GM21576 (cell line): ENCODE measurements around the gene C19orf81.

Experiments
- ATAC-seq: cut with Tn5 transposase; IDR thresholded peaks from one replicate; pipeline ENCODE4 v1.9.1; 2021; ENCODE audit warnings: mild to moderate bottlenecking, moderate library complexity; ENCODE audit not compliant: unreplicated experiment

The C19orf81 gene

GRCh38 chr19:50678323-50678722 is 29.1 kb downstream of the C19orf81 start:
- ATAC-seq, result no peak

- peak; percentile 63 for ATAC-seq
Measured at GRCh38 chr19:50679177-50680125, 30.2 kb downstream of the C19orf81 start.

DNA sequence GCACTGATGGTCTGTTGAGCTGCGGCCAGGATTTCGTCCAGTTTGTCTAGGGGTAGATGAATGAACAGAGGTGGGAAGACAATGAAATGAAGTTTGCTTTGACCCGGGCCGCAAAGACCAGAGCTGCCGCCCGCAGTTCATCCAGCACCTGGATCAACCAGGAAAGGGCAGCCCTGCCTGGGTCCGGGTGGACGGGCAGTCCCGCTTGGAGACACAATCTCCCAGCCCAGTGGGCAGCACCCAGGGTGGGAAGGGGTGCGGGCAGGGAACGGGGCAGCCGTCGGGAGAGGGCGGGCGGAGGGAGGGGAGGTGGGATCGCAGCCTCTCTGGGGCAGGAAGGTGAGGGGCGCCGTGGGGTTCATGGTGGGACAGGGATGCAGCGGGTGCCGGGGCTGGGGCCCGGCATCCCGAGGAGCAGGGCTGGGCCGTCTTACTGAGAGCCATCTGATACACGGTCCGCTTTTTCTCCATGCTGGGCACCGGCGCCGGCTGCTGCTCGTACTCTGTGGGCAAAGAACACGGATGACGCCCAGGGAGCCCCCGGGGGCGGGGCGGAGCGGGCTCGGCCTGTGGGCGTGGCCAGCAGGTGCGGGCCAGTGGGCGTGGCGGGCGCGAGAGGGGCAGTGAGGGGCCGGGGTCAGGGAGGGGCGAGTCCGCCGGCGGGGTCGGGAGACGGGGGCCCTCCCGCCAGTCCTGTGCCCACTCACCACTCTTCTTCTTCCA is 37.2 kb downstream of the C19orf81 start:
- ATAC-seq, result no peak

DNA sequence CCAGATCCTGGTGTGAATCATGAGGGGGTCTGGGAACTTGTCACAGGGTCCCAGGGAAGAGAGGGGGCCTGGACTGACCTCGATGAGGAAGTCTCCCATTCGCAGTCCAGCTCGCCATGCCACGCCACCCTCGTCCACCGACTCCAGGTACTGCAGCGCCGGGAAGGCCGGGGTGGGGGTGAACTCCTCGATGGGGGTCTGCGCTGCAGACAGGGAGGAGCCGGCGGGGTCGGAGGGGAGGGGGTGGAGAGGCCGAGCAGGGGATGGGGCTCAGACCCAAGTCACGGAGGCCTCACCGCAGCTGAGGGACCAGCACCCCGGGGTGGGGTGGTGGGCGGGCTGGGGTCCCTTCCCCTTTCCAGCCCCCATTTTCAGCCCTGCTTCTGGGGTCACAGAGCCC is 39.5 kb downstream of the C19orf81 start:
- ATAC-seq, result no peak

DNA sequence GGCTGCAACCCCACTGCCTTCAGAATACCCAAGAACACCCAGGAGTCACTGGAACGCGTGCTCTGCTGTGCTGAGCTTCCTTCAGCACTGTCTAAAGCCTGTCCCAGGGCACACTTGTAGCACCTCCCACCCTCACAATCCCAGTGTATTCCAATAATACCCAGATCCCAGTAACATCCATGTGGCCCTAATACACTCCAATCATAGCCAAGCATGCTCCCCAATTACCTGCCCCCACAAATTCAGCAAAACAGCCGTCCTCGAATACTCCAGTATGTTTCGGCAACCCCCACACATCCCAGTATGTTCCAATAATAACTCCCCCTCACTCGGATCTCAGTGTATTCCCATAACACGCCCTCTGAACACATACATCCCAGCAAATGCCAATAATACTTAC is 41.2 kb downstream of the C19orf81 start:
- no peak for ATAC-seq

- no peak for ATAC-seq
Measured at GRCh38 chr19:50693064-50693975, 44.1 kb downstream of the C19orf81 start.

- ATAC-seq, result no peak
Measured at GRCh38 chr19:50694815-50695145, 45.5 kb downstream of the C19orf81 start.

DNA sequence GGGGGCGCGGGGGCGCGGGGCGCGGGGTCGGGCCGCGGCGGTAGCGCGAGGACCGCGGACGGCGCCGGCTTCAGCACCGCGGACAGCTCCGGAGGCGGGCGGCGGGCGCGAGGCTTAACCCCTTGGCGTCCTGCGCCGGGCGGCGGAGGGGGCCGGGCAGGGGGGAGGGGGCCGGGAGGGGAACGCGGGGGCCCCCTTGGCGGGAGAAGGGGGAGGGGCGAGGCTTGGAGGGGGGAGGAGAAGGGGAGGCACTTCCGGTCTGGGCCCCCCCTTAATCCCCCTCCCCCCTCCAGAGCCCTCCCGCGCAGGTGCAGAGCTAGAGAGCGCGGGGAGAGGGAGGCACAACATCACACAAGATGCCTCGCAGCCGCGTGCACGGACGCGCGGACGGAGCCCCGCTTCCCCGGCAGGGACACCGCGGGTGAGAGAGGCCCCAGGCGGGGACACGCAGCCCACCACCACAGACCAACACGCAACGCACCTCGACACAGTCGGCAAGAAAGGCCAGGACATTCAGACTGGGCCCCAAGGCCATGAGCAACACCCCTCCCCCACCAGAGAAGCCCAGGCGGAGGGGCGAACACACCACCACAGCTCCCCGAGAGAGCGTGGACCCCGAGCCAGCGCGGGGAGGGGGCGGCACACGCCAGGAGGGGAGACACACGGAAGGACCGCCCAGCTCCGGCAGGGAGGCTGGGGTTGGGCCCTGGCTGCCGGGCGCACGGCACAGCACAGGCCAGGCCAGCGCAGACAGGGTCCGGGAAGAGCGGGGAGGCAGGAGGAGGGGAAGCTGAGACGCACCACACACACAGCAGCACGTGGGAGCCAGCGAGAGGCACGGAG is 46.2 kb downstream of the C19orf81 start:
- ATAC-seq, result no peak

DNA sequence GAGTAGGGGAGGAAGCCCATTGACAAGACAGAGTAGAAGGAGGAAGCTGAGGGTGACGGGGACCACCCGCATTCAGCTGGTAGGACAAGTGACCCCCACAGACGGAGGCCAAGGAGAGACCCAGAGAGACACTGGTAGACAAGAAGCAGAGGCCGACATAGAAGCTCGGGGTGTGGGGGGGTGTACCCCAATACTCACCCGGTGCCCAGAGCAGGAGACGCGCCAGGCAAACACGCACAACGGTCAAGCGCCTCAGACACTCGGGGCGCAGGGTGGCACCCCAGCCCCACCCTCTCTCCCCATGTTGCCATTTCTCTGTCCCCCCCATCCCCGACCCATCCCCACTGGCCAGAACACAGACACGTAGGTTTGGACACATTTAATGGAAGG is 46.8 kb downstream of the C19orf81 start:
- ATAC-seq, result no peak

DNA sequence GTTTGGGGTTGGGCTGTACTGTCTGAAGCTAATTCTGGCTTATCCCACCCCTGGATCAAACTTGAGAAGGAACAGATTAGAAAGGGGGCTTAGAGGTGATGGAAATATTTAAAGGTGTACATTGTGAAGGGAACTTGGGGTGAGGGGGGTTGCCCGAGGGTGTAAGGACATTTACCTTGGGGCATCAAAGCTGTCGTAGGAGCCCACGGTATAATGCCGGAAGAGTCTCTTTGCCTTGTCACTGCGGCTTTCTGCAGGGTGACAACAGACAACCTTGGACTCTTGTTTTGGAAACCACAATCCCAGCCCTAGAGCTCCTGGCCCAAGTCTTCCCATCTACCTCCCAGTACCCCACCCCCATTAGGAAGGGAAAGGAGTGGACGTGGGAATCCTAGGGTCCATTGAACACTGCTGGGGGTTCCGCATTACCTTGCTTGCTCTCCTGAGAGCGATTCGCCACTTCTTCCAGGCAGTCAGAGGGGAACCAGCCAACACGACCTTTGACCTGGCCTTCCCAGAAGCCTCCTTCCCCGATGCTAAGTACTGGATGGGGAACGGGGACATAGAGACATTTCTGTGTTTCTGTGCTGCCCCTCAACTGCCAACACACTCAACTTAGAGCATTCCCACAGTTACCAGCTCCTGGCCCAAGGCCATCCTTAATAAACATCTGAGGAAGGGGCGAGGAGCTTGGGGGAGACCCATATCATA is 48.3 kb downstream of the C19orf81 start:
- no peak for ATAC-seq

DNA sequence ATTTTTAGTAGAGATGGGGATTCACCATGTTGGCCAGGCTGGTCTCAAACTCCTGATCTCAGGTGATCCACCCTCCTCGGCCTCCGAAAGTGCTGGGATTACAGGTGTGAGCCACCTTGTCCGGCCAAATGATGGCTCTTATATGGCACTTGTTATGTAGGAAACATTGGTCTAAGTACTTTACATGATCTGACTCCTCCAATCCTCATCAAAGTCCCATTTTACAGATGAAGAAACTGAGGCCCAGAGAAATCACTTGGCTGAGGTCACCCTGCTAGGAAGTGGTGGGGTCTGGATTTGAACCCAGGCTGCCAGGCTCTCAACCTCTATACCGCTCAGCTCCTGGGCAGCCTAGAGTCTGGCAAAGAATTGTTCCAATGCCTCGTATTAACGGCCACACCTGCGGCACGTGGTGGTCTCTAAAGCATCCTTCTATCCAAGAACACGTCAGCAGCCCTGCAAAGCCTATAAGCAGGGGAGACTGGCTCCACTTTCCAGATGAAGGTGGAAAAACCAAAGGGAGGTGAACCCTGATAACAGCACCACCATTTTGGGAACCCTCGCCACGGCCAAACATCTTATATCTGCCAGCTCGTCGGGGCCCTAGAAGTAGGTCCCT is 52.2 kb downstream of the C19orf81 start:
- no peak for ATAC-seq

DNA sequence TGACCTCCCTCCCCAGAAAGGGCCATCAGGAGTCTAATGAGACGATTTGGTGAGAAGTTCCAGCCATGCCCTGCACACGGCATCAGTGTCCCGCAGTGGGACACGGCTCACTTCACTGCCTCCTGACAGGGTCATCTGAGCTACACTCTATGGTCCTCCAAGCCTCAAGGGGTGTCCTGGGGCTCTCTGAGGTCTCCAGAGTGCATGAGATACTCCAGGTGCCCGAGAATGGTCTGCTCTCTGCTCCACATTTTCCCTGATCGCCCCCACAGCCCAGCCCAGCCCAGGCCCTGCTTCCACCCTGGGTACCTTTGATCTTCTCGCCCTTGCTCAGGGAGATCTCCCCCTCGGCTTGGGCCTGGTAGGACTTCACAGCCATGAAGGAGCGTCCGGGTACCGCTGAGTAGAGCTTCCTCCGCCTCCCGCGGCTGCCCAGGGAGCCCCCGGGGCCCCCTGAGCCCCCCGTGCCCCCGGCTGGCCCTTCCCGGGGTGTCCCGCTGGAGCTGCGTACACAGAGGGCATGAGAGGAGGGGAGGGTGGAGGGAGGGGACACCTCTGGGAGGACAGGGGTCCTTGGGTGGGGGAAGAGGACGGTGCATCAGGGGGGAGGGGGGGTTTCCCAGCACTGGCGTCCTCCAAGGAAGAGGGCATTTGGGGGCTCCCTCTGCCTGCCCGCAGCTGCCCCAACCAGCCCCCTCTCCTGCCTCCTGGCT is 53.1 kb downstream of the C19orf81 start:
- ATAC-seq, result no peak

DNA sequence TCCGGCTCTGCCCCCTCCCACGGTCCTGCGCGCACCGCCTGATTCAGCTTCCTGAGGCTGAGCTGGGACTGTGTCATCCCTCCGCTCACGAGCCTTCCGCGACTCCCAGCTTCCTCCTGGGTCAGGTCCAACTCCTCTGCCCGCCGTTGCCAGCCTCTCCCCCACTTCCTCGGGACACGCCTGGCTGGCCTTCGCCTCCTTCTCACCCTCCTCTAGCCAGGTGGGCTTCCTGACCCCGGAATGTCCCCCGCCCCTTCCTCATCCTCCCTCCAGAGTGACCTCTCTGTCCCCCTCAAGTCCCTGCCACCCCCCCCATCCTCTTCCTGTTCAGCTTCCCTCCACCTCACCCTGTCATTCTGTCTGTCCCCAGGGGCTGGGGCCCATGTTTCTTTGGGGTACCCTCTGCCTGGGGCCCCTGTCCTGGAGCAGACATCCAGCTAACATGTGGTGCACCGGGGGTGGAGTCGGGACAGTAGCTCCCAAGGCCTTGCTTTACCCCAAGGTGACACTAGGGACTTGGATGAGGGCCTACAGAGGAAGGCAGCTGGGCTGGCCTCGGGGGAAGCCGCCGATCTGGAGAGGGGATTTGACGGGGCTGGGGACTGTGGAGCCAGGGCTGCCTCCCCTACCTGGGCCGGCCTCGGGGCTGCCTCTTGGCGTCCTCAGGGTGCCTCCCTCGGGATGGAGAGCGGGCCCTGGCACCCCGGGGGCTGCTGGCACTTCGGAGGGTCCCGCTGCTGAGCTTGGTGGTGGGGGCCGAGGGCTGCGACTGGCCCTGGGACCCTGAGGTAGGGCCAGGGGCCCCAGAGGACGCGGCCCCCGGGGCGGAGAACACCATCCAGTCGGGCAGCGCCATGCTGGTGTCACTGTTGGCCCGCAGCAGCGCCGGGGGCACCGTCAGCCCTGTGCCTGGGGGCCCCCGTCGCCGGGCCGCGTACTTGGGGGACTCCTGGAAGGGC is 53.9 kb downstream of the C19orf81 start:
- no peak for ATAC-seq

- ATAC-seq, result no peak
Measured at GRCh38 chr19:50703915-50704796, 54.9 kb downstream of the C19orf81 start.

DNA sequence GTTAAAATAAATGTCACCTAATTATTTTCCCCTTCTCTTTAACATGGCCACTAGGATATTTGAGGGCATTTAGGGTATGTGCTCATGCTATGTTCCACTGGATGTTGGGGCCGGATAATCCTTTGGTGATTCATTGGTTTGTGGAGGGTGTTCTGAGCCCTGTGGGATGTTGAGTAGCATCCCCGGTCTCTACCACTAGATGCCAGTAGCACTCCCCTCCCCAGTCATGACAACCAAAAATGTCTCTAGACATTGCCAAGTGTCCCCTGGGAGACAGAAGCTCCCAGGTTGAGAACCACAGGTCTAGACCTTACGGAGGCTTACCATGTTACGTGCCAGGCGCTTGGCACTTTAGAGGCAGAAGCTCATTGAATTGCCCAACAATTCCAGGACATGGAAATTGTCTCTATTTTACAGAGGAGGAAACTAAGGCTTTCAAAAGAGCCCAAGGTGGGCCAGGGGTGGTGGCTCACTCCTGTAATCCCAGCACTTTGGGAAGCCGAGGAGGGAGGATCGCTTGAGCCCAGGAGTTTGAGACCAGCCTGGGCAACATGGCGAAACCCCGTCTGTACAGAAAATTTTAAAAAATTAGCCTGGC is 56.3 kb downstream of the C19orf81 start:
- ATAC-seq, result no peak

DNA sequence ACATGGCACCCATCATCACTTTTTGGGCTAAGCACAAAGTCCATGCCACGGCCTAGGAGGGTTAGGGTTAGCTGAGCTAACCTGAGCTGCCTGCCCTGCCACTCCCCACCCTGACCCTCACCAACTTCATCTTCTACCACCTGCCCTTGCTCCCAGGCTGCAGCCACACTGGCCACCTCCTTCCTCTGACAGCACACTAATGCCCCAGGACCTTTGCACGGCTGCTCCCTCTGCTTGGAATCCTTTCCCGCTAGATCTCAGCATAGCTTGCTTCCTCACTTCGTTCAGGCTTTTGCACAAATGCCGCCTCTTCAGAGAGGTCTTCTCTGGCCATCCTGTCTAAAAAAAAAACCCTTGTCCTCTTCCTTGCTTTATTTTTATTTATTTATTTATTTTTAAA is 57.1 kb downstream of the C19orf81 start:
- no peak for ATAC-seq
